GM21723 (cell line): ENCODE data around the gene TTYH2.

Source experiments
- ATAC-seq: cut with Tn5 transposase; IDR thresholded peaks from one replicate; pipeline ENCODE4 v1.9.1; 2021; ENCODE audit warnings: mild to moderate bottlenecking, moderate library complexity; ENCODE audit not compliant: unreplicated experiment

Gene TTYH2

GRCh38 chr17:74213861-74214391 lies 555 bp downstream of the TTYH2 start:
- ATAC-seq = no peak

GRCh38 chr17:74214484-74215341 lies 1.3 kb downstream of the TTYH2 start:
- no peak for ATAC-seq

- no peak for ATAC-seq
Measured at GRCh38 chr17:74215342-74215727, 2.0 kb downstream of the TTYH2 start.

- ATAC-seq = no peak
Measured at GRCh38 chr17:74216505-74216904, 3.1 kb downstream of the TTYH2 start.

- ATAC-seq = no peak
Measured at GRCh38 chr17:74217037-74217730, 3.8 kb downstream of the TTYH2 start.

GRCh38 chr17:74217888-74218287 lies 4.5 kb downstream of the TTYH2 start:
- no peak for ATAC-seq

GRCh38 chr17:74218436-74218835 lies 5.1 kb downstream of the TTYH2 start:
- no peak for ATAC-seq

- ATAC-seq = no peak
Measured at GRCh38 chr17:74219576-74220133, 6.3 kb downstream of the TTYH2 start.

- no peak for ATAC-seq
Measured at GRCh38 chr17:74220219-74220618, 6.8 kb downstream of the TTYH2 start.

- ATAC-seq = no peak
Measured at GRCh38 chr17:74220946-74221818, 7.8 kb downstream of the TTYH2 start.

- no peak for ATAC-seq
Measured at GRCh38 chr17:74222399-74222798, 9.0 kb downstream of the TTYH2 start.

- ATAC-seq = no peak
Measured at GRCh38 chr17:74223901-74224300, 10.5 kb downstream of the TTYH2 start.

GRCh38 chr17:74224959-74225725 lies 11.8 kb downstream of the TTYH2 start:
- no peak for ATAC-seq

- ATAC-seq = no peak
Measured at GRCh38 chr17:74226252-74226651, 12.9 kb downstream of the TTYH2 start.

- no peak for ATAC-seq
Measured at GRCh38 chr17:74227271-74228080, 14.1 kb downstream of the TTYH2 start.

- no peak for ATAC-seq
Measured at GRCh38 chr17:74228306-74228978, 15.1 kb downstream of the TTYH2 start.

GRCh38 chr17:74230896-74231295 lies 17.5 kb downstream of the TTYH2 start:
- ATAC-seq = no peak
